Measurements from ENCODE around the gene LIPE.
"Not testable (repeated sequence)": the region's sequence is repeated elsewhere in the genome, so short reads cannot be mapped to it uniquely, and the experiment has no call there.

LIPE gene

GRCh38 chr19:42427313-42427712 lies at the start of gene LIPE:
Gene LIPE (minus strand): TSS chr19:42427388. CDS start chr19:42427149, 239 bp downstream.
- no peak for DNase-seq

- DNase-seq, result no peak
Measured at GRCh38 chr19:42475366-42475765, 48.2 kb upstream of the LIPE start.

GRCh38 chr19:42474743-42475142 lies 47.6 kb upstream of the LIPE start:
- no peak for DNase-seq

GRCh38 chr19:42473686-42474085 lies 46.5 kb upstream of the LIPE start:
- no peak for DNase-seq

DNA sequence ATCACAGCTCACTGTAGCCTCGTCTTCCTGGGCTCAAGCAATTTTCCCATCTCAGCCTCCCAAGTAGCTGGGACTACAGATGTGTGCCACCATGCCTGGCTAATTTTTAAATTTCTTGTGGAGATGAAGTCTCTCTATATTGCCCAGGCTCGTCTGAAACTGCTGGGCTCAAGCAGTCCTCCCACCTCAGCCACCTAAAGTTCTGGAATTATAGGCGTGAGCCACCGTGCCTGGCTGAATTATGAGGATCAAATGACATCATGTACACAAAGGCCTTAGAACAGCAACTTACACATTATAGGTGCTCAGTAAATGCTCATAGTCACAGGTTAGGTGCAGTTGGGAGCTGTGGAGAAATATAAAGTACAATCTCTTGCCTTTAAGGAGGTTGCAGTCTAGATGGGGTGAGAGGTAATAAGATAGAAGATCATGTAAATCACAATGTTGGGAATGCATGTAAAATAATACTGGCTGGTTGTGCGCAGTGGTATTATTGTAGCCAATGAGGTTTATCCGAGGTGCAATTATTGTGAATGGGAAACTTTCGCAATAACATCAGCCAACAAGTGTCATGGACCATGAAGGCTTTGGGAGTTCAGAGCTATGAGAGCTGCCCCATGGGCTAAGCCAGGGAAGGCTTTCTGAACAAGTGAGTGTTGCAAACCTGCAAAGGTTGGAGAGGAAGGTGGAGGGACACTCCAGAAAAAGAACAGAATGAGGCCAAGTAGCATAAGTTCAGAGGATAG lies 45.4 kb upstream of the LIPE start:
- no peak for DNase-seq

- no peak for DNase-seq
Measured at GRCh38 chr19:42471554-42472249, 44.5 kb upstream of the LIPE start.

DNA sequence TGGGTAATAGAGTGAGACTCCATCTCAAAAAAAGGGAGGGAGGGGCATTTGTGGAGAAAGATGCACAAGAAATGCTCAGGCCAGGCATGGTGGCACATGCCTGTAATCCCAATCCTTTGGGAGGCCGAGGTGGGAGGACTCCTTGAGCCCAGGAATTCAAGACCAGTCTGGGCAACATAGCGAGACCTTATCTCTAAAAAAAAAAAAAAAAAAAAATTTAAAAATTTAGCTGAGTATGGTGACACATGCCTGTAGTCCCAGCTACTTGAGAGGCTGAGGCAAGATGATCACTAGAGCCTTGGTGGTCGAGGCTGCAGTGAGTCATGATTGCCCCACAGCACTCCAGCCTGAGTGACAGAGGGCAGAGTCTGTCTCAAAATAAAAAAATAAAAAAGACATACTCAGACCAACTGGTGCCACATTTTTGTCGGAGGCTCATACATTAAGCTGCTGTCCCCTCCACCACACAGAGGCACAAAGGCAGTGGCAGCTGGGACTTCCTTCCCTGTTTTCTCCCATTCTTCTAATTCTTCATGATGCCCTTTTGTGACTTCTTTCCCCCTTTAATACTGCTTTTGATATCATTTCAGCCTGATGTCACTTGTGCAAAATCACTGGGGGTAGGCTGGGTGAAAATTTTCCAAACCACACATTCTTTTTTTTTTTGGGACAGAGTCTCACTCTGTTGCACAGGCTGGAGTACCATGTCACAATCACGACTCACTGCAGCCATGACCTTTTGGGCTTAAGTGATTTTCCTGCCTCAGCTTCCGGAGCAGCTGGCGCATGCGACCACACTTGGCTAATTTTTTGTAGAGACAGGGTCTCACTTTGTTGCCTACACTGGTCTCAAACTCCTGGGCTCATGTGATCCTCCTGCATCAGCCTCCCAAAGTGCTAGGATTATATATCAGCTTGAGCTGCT lies 42.4 kb upstream of the LIPE start:
- no peak for DNase-seq

- DNase-seq, result no peak
Measured at GRCh38 chr19:42468273-42468796, 41.1 kb upstream of the LIPE start.

DNA sequence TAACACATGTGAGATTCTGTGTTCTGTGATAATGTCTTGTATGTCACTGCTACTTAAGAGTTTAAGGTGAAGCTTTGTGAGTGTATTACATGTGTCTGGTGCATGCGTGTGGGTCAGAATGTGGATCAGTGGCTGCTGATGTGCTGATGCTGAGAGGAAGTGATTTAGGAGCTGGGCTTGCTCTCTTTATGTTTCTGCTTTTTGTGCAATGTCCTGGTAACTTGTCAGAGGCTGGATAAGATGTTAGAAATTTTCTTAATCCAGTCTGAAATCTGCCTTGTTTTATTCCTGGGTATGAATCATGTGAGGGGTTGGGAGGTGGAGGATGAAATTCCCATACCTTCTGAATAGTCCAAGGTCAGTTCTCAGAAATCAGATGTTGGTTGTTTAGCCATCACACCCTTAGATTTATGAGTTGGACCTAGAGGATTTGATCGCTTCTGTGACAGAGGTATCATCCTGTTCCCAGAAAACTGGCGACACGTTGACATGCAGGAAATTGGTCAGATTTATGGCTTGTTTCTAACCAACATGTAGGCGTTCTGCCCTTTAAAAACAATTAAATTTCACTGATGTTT lies 40.1 kb upstream of the LIPE start:
- no peak for DNase-seq

- no peak for DNase-seq
Measured at GRCh38 chr19:42466521-42467182, 39.5 kb upstream of the LIPE start.

DNA sequence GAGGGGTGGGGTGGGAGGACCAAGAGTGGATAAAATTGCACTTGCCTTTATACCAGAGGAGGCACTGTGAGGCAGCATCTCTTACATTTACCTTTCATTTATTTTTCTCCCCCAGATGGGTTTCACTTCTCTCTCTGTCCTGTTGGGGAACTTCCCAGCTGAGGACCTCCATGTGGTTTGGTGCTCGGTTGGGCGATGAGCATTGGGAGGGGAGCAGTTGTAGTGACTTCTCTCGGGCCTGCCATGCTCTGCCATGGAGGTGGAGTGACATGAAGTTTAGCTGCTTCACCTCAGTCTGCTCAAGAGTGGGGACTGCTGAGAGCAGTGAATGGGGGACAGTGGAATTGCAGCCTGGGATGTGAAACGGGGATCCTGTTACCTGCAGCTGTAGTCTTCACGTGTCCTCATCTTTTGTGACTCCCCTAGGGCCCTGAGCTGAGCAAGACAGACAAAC lies 38.7 kb upstream of the LIPE start:
- no peak for DNase-seq

DNA sequence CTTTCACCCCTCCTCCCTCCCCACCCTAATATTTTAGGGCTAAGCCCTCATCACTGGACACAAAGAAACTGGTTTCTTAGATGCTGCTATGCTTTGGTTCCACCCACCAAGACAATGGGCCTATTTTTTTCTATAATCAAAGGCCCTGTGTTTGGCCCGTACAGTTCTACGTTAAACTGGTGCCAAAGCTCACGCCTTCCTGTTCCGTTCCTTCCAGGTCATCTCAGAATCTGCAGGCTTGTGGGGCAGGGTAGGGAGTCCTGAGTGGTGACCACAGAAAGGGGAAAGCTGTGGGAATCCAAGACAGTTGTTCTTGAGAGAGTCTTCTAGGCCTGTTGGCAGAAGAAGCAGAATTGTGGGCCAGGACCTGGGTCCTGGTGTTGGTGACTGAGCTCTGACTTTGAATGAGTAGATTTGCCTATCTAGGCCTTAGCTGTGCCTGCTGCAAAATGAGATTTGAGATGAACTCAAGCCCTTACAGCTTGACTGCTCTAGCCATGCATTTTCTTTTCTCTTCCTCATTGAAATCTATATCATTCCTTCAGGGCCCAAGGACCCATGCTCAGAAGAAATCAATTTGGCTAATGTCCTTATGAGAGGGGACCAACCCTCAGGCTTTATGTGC lies 34.6 kb upstream of the LIPE start:
- DNase-seq, result no peak

DNA sequence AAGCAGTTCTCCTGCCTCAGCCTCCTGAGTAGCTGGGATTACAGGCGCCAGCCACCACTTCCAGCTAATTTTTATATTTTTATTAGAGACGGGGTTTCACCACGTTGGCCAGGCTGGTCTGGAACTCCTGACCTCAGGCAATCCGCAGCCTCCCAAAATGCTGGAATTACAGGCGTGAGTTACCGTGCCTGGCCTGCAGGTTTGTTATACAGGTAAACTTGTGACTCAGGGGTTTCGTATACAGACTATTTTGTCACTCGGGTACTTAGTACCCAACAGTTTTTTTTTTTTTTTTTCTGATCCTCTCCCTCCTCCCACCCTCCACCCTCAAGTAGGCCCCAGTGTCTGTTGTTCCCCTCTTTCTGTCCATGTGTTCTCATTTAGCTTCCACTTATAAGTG lies 34.0 kb upstream of the LIPE start:
- not testable (repeated sequence) for DNase-seq

DNA sequence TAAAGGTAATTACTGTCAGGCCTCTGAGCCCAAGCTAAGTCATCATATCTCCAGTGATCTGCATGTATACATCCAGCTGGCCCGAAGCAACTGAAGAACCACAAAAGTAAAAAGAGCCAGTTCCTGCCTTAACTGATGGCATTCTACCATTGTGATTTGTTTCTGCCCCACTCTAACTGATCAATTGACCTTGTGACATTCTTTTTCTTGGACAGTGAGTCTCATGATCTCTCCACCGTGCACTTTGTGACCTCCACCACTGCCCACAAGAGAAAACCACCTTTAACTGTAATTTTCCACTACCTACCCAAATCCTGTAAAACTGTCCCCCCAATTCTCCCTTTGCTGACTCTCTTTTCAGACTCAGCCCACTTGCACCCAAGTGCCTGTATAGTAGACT lies 32.7 kb upstream of the LIPE start:
- DNase-seq, result no peak

GRCh38 chr19:42455621-42456081 lies 28.5 kb upstream of the LIPE start:
- DNase-seq, result no peak

GRCh38 chr19:42455086-42455485 lies 27.9 kb upstream of the LIPE start:
- DNase-seq, result no peak

DNA sequence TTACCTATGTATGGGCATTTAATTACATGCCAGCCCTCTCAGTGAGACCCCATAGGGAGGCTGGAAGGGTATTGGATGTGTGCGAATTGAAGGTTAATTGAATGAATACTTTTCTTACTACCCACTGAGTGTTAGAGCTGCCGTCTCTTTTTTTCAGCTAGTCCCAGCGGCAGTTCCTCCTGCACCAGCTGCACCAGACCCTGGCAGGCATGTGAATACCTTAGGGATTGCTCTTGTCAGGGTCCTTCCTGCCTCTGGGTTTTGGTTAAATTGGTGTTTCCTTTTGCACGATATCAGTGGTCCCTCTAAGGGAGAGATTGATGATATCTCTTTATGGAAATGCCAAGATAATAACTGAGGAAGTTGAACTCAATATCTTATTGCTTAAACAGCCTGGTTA lies 25.4 kb upstream of the LIPE start:
- no peak for DNase-seq

DNA sequence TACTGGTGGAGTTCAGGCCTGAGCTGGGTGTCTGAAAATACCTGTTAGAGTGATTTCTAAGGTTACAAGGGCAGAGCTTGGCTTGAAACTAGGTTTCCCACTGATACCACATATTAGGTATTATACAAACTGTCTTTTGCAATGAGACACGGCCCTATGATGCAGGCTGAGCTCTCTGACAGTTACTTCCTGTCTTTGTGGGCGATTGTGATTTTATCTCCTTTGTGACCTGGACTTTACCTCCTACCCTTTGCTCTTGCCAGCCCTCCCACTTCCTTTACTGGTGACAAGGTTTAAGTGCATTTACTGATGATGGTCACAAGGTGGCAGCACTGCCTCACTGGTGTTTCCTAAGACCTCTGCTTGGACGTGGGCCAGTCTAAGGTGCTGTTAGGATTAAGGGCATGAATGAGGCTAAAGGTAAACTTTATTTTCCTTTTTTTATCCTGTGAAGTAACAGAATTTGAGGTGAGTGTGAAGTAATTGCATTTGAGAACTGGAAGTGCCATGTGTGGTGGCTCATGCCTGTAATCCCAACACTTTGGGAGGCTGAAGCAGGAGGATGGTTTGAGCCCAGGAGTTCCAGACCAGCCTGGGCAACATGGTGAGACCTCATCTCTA lies 23.2 kb upstream of the LIPE start:
- peak; percentile 75 for DNase-seq

DNA sequence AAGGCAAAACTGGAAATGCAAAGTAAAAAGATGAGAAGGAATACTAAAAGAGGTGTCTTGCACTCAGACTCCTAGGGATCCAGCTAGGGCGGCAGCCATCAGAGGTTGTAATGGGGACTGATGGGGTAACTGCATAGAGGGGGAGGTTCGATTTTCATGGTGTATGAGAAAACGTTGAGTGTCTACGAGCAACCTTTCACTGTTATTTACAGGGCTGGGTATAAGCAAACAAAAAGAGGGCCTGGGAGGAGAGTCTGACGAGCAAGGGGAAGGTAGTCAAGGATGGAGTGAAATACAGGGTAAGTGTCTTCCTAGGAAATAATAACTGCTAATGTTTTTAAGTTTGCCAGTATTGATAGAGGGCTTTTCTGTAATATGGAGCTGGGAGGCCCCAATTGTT lies 21.1 kb upstream of the LIPE start:
- not testable (repeated sequence) for DNase-seq

- DNase-seq, result no peak
Measured at GRCh38 chr19:42445948-42446347, 18.8 kb upstream of the LIPE start.

DNA sequence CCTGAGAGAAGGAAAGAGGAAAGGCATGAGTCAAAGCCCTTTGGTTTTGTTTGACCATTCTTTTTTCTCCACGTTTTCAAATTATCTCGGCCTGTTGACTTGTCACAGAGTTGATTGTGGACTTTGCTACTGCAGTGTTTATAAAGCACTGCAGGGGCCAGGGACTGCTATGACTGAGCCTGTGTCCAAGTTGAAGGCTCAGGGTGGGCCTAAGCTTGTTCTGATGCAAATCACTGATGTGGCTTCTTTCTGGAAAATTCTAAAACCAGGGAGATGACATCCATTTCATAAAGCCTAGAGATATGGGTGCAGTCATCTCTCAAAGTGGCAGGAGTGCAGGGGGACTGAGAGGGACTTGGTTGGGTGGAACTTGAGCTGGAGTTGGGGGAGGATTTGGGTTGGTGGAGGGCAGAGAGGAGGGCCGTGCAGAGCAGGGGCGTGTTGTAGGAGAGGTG lies 16.8 kb upstream of the LIPE start:
- DNase-seq, result no peak
